Esophagus muscularis mucosa (tissue), 4 donors: ENCODE results near the gene PPP4R2.

Experiments used
- CTCF ChIP-seq, 3 experiments: fragments of 200-600 bp in 2 of 3; fragments of 450-650 bp in 1 of 3; sonication (generic) in 2 of 3; IDR thresholded peaks; one replicate each; pipeline ENCODE4 v1.5.1; 2017 to 2019; ENCODE audit warnings: antibody characterized with exemption in 3 of 3, mild to moderate bottlenecking in 2 of 3, moderate library complexity in 1 of 3
- EP300 ChIP-seq: sonication (generic); formaldehyde crosslinking; IDR thresholded peaks from one replicate; pipeline ENCODE4 v1.6.1; 2017; ENCODE audit warnings: antibody characterized with exemption
- POLR2A ChIP-seq: fragments of 450-650 bp; IDR thresholded peaks from one replicate; pipeline ENCODE4 v1.6.1; 2017; ENCODE audit warnings: antibody characterized with exemption, moderate library complexity, mild to moderate bottlenecking, low read depth
- POLR2AphosphoS5 ChIP-seq, 2 donors: sonication (generic); formaldehyde crosslinking; IDR thresholded peaks; one replicate each; pipeline ENCODE4 v1.6.1; 2017; ENCODE audit warnings: antibody characterized with exemption in 2 of 2

- TF ChIP-seq POLR2A (no peak), CTCF (IDR thresholded peaks at IDR 0.05) (no peak), POLR2AphosphoS5 (IDR thresholded peaks at IDR 0.05) (no peak), EP300 (no peak)
Measured at GRCh38 chr3:73098026-73098425, 101.4 kb downstream of the PPP4R2 start.
